GM18951 (cell line): ENCODE results near the gene LRRD1.
"Not testable (repeated sequence)": the region's sequence is repeated elsewhere in the genome, so short reads cannot be mapped to it uniquely, and the experiment has no call there.

Source experiments
- POLR2A ChIP-seq: IDR thresholded peaks from 4 replicates; pipeline ENCODE4 v1.6.1; 2011; ENCODE audit warnings: mild to moderate bottlenecking; ENCODE audit not compliant: insufficient read length, insufficient read depth; ENCODE audit errors: extremely low read depth
- in situ Hi-C: fragments of 300-500 bp; cut with MboI; formaldehyde crosslinking; loops from one replicate; pipeline ENCODE4 v1.12.0; 2022; ENCODE audit warnings: low sequenced_read_pairs, mixed read lengths, inconsistent platforms; ENCODE audit not compliant: unreplicated experiment

The LRRD1 gene

DNA sequence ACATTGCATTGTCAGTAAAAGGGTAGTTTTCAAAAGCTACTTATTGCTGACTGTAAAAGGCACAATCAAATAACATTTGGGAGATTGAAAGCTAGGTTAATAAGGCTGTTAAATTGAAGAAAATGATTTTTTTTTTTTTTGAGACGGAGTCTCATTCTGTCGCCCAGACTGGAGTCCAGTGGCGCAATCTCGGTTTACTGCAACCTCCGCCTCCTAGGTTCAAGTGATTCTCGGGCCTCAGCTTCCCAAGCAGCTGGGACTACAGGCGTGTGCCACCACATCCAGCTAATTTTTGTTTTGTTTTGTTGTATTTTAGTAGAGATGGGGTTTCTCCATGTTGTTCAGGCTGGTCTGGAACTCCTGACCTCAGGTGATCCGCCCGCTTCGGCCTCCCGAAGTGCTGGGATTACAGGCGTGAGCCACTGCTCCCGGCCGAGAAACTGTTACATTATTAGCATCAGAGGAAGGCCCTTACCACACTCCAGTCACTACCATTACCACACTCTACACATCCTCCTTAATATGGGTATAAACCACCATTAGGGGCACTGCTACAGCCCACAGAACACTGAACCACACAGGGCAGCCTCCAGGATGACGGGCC, 45.7 kb downstream of the LRRD1 start:
- in situ Hi-C loops, result no loop called here
- TF ChIP-seq POLR2A, result no peak

DNA sequence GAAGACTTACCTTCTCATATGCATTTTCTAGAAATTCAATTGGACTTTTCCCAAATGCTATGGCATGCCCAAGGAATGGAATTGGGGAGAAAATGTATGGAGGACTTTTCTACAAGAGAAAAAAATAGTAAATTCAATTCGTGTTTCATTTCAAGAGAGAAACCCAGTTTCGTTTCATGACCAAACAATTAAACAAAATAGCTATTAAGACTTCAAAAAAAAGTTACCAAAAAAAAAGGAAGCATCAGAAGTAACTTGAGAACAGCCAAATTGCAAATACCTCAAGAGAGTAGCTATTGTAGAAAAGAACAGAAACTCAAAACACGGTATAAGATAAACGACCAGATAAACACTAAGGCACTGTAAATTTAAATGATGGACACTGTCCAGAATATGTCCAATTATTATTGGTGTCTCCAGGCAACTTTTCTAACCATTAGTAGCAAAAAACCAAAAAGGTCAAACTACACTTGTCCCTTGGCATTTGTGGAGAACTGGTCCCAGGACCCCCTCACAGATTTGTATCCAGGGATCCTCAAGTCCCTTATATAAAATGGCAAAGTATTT, 47.1 kb downstream of the LRRD1 start:
- TF ChIP-seq POLR2A, result no peak
- in situ Hi-C loops, result no loop called here

- in situ Hi-C loops, result no loop called here
- TF ChIP-seq POLR2A, result no peak
These were observed 47.8 kb downstream of the LRRD1 start for GRCh38 chr7:92131093-92131492.

- no peak for TF ChIP-seq POLR2A
- in situ Hi-C loops, result no loop called here
These were observed 57.3 kb downstream of the LRRD1 start for GRCh38 chr7:92121681-92122080.

DNA sequence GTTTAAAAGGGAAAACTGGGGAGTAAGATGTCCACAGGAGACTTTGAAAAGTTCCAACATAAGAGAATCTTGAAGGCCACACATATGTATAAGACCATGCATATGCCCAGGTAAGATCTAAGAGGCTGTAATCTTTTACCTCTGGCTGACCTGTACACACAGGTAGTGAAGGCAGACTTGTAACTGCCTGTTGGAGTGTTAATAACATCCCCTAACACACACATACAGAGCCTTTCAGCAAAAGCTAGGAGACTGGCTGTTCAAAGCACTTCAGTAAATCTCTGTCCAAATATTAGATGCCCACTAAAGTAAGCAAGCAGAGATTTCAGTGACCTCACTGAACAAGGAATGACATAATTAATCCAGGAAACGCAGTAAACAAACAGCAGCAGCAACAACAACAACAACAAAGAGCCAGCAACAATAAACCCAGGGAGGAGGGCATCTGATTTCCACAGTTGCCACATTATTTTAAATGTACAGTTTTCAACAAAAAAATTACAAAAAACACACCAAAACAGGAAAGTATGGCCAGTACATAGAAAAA, 59.7 kb downstream of the LRRD1 start:
- in situ Hi-C loops, result no loop called here
- no peak for TF ChIP-seq POLR2A

- in situ Hi-C loops, result no loop called here
- no peak for TF ChIP-seq POLR2A
These were observed 62.0 kb downstream of the LRRD1 start for GRCh38 chr7:92116949-92117348.

- no peak for TF ChIP-seq POLR2A
- in situ Hi-C loops, result no loop called here
These were observed 63.1 kb downstream of the LRRD1 start for GRCh38 chr7:92115821-92116220.

- in situ Hi-C loops, result no loop called here
- TF ChIP-seq POLR2A, result no peak
These were observed 68.1 kb downstream of the LRRD1 start for GRCh38 chr7:92110857-92111256.

DNA sequence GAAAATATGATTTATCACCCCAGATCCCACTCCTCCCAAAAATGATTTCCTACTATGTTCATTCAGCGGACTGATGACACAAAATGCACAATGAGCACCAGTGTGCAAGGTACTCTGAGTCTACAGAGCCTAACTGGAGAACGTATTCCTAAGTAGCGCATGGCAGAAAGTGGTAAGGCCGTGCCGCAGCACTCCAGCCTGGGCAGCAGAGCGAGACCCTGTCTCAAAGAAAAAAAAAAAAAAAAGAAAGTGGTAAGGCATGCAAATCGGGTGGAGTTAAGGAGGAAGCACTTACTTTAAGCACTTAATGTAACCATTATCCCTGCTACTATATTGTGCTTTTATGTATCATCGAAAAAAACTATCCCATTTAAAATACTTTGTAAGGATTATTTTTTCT, 70.1 kb downstream of the LRRD1 start:
- in situ Hi-C loops, result no loop called here
- no peak for TF ChIP-seq POLR2A

GRCh38 chr7:92102862-92103261, 76.1 kb downstream of the LRRD1 start:
- in situ Hi-C loops, result not testable (repeated sequence)

DNA sequence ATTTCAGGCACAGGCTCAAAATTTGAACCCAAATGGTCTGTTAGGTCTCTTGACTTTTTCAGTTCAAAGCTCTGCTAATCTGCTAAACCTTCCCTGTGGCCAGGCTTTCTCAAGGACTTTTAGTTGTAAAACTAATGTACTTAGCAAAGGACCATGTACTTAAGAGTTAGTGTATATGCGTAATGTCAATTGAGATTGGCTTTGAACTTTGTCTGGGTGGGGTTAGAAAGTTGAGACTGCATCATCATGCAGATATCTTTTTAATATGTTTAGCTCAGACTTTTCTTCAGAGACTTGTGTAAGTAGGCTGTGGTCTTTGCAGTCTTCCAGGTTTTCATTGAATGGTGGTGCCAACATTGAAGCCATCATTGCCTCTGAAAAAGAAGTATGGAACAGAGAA, 78.4 kb downstream of the LRRD1 start:
- in situ Hi-C loops, result no loop called here
- TF ChIP-seq POLR2A, result no peak

DNA sequence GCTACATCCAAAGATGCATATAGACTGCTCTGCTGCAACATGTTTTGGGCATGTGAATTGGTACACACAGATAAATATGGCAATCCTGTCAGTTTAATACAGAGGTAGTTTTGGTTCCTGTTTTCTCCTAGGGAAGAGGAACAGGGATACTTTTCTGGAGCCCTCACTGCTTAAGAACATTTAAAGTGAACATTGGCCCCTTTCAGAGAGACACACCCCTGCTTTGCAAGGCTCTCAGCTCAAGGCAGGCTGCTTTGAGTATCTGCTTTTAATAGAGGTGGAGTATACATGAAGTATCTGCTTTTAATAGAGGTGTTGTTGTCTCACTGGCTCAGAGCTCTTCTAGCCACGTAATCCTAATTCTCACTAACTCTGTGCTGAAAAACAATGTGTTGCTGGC, 83.6 kb downstream of the LRRD1 start:
- no peak for TF ChIP-seq POLR2A
- in situ Hi-C loops, result no loop called here
